DND-41 (cell line): Measurements from ENCODE around the gene TBC1D22A.

Experiments
- EZH2 ChIP-seq: IDR thresholded peaks from 3 replicates; pipeline ENCODE4 v1.6.1; 2012; ENCODE audit warnings: borderline replicate concordance, low read depth, mild to moderate bottlenecking, moderate library complexity, low read length, inconsistent platforms; ENCODE audit not compliant: severe bottlenecking
- TF ChIP-seq, protein P1 (sequence below): IDR thresholded peaks from 2 replicates; pipeline ENCODE4 v1.5.1; 2012; ENCODE audit warnings: borderline replicate concordance, low read length, moderate library complexity, mild to moderate bottlenecking; ENCODE audit not compliant: poor library complexity, severe bottlenecking; ENCODE audit errors: extremely low read depth

DNA sequence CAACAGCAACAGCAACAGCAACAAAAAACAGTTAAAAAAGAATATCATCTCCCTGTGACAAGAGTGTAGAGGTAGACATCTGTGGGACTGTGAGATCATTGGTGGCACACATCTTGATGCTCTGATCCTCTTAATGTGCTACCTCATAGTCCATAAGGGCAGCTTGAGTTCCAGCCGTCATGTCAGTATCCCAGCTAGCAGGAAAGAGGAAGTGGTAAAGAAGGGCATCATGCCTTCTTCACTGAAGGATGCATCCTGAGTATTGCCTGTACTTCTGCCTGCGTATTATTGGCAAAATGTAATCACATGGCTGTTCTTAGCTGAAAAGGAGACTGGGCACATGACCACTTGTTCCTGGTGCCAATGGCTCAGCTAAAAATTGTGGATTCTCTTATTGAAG is 314.3 kb downstream of the TBC1D22A start:
- TF ChIP-seq, protein P1, sequence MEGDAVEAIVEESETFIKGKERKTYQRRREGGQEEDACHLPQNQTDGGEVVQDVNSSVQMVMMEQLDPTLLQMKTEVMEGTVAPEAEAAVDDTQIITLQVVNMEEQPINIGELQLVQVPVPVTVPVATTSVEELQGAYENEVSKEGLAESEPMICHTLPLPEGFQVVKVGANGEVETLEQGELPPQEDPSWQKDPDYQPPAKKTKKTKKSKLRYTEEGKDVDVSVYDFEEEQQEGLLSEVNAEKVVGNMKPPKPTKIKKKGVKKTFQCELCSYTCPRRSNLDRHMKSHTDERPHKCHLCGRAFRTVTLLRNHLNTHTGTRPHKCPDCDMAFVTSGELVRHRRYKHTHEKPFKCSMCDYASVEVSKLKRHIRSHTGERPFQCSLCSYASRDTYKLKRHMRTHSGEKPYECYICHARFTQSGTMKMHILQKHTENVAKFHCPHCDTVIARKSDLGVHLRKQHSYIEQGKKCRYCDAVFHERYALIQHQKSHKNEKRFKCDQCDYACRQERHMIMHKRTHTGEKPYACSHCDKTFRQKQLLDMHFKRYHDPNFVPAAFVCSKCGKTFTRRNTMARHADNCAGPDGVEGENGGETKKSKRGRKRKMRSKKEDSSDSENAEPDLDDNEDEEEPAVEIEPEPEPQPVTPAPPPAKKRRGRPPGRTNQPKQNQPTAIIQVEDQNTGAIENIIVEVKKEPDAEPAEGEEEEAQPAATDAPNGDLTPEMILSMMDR, result no peak
- no peak for TF ChIP-seq EZH2
